GM15510 (cell line): ENCODE results near the gene DIP2B.

Experiments
- POLR2A ChIP-seq: IDR thresholded peaks from 3 replicates; pipeline ENCODE4 v1.6.1; 2011; ENCODE audit warnings: borderline replicate concordance; ENCODE audit not compliant: insufficient read length; ENCODE audit errors: extremely low read depth

The DIP2B gene

GRCh38 chr12:50514526-50515276, 9.9 kb downstream of the DIP2B start:
- TF ChIP-seq POLR2A = no peak

GRCh38 chr12:50515587-50515986, 10.8 kb downstream of the DIP2B start:
- TF ChIP-seq POLR2A = no peak

GRCh38 chr12:50517421-50518048, 12.8 kb downstream of the DIP2B start:
- no peak for TF ChIP-seq POLR2A

- TF ChIP-seq POLR2A = no peak
Measured at GRCh38 chr12:50518090-50518489, 13.3 kb downstream of the DIP2B start.

GRCh38 chr12:50519353-50519752, 14.6 kb downstream of the DIP2B start:
- TF ChIP-seq POLR2A = no peak

GRCh38 chr12:50520416-50521207, 15.8 kb downstream of the DIP2B start:
- TF ChIP-seq POLR2A = no peak

- TF ChIP-seq POLR2A = no peak
Measured at GRCh38 chr12:50523772-50524171, 19.0 kb downstream of the DIP2B start.

- no peak for TF ChIP-seq POLR2A
Measured at GRCh38 chr12:50524621-50525020, 19.8 kb downstream of the DIP2B start.

GRCh38 chr12:50525422-50525821, 20.6 kb downstream of the DIP2B start:
- no peak for TF ChIP-seq POLR2A

- no peak for TF ChIP-seq POLR2A
Measured at GRCh38 chr12:50527359-50527726, 22.6 kb downstream of the DIP2B start.

GRCh38 chr12:50528800-50529199, 24.0 kb downstream of the DIP2B start:
- no peak for TF ChIP-seq POLR2A

GRCh38 chr12:50529345-50529744, 24.6 kb downstream of the DIP2B start:
- TF ChIP-seq POLR2A = no peak

- no peak for TF ChIP-seq POLR2A
Measured at GRCh38 chr12:50530532-50530931, 25.7 kb downstream of the DIP2B start.

- TF ChIP-seq POLR2A = no peak
Measured at GRCh38 chr12:50533203-50533584, 28.4 kb downstream of the DIP2B start.

- no peak for TF ChIP-seq POLR2A
Measured at GRCh38 chr12:50533971-50534370, 29.2 kb downstream of the DIP2B start.
